ENCODE results near the gene GPN2.

DNA sequence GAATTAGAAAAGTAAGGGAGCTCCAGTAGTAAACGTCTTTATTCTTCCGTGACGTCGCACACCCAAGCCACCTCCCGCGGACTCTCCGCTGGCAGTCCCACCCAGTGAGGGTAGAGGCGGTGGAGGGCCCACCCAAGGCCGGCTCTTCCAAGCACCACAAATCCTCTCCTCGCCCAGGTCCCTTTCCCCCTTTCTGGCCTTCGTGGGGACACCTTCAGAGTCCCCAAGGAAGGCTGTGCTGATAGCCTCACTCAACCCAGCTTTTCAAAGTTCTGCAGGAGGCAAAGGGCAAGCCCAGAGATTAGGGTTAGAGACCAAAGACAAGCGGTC, 349 bp upstream of the GPN2 start:
- TF ChIP-seq, protein P1, sequence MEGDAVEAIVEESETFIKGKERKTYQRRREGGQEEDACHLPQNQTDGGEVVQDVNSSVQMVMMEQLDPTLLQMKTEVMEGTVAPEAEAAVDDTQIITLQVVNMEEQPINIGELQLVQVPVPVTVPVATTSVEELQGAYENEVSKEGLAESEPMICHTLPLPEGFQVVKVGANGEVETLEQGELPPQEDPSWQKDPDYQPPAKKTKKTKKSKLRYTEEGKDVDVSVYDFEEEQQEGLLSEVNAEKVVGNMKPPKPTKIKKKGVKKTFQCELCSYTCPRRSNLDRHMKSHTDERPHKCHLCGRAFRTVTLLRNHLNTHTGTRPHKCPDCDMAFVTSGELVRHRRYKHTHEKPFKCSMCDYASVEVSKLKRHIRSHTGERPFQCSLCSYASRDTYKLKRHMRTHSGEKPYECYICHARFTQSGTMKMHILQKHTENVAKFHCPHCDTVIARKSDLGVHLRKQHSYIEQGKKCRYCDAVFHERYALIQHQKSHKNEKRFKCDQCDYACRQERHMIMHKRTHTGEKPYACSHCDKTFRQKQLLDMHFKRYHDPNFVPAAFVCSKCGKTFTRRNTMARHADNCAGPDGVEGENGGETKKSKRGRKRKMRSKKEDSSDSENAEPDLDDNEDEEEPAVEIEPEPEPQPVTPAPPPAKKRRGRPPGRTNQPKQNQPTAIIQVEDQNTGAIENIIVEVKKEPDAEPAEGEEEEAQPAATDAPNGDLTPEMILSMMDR (IDR thresholded peaks at IDR 0.05; ENCODE audit: low read depth, low read length): no peak
- TF ChIP-seq EZH2phosphoT487 (IDR thresholded peaks at IDR 0.05; ENCODE audit: low read depth): no peak
